Measurements from ENCODE around the gene CNN3. TPM values are rescaled to one million over a fixed set of nuclear protein-coding genes. Genes with fewer than 3 reads are reported as not detected.

The CNN3 gene
- total and polyA plus RNA-seq, 2 donors (not counting 3 experiments of a cell fraction or from before 2014, with no cell fraction given), result 174 to 392 TPM

GRCh38 chr1:94884507-94884906 lies 42.4 kb downstream of the CNN3 start:
- Histone ChIP-seq H3K4me2 (ENCODE audit: insufficient read depth, low read length) (no peak overlapping the region), H3K9me1 (replicated peaks; ENCODE audit: control insufficient read depth, extremely low read depth, insufficient read depth, low read length) (no peaks in the 10 kb centered on the region), H4K20me1 (replicated peaks; ENCODE audit: control insufficient read depth, extremely low read depth, insufficient read depth, low read length) (no peaks in the 10 kb centered on the region), H3K79me2 (ENCODE audit: control insufficient read depth, insufficient read depth, low read length) (no peaks in the 10 kb centered on the region), H3K27me3 (ENCODE audit: control insufficient read depth in 2 of 2, insufficient read depth in 2 of 2, low read length in 2 of 2) (no peaks in the 10 kb centered on the region), H3K9ac (replicated peaks; ENCODE audit: extremely low read depth, insufficient read depth, low read length) (no peak overlapping the region), H3K4me3 (replicated peaks in 1 of 3; ENCODE audit: insufficient read depth in 1 of 3, low read depth in 1 of 3, low read length in 3 of 3) (no peak overlapping the region), H3K36me3 (ENCODE audit: control insufficient read depth in 2 of 2, extremely low read depth in 1 of 2, insufficient read depth in 2 of 2, low read length in 2 of 2) (no peaks in the 10 kb centered on the region), H2AFZ (ENCODE audit: low read depth, low read length) (peak overlapping the region; percentile 69), H3K9me3 (replicated peaks; ENCODE audit: control insufficient read depth, insufficient read depth, low read length) (no peaks in the 10 kb centered on the region), H3K4me1 (ENCODE audit: control insufficient read depth, extremely low read depth, insufficient read depth, low read length) (peaks cover 3% of the 10 kb centered on the region), H3K27ac (ENCODE audit: insufficient read depth, low read depth, low read length) (no peak overlapping the region)
- POLR2A ChIA-PET, result no interaction called here
- CTCF ChIA-PET, result interaction anchor here (3.6 to 6.9 kb wide), 2 partner anchors 30 to 157 kb away, joined by 26 to 38 read pairs; no protein-coding TSS in a partner anchor
- no peak for DNase-seq (ENCODE audit: low read depth, low spot score)
- FAIRE-seq, result no peak
- TF ChIP-seq GATA2 (IDR thresholded peaks at IDR 0.05; ENCODE audit: insufficient read depth, insufficient read length, low read depth, low read length) (no peak), JUN (IDR thresholded peaks at IDR 0.05; ENCODE audit: borderline replicate concordance, insufficient read depth, insufficient read length, low read depth) (no peak), CTCF (IDR thresholded peaks at IDR 0.05; ENCODE audit: extremely low read depth in 1 of 2, insufficient read depth in 1 of 2, low read depth in 1 of 2, low read length in 2 of 2) (no peak), POLR2A (IDR thresholded peaks at IDR 0.05; ENCODE audit: low read depth, low read length) (no peak), POLR2AphosphoS5 (IDR thresholded peaks at IDR 0.05; ENCODE audit: insufficient read depth, low read depth, low read length) (no peak), EZH2 (IDR thresholded peaks at IDR 0.05; ENCODE audit: borderline replicate concordance, low read depth, low read length, severe bottlenecking) (no peak), MYC (IDR thresholded peaks at IDR 0.05; ENCODE audit: low read depth, low read length) (no peak), MAX (IDR thresholded peaks at IDR 0.05; ENCODE audit: insufficient read depth, insufficient read length) (no peak), FOS (IDR thresholded peaks at IDR 0.05; ENCODE audit: borderline replicate concordance, insufficient read depth, low read length) (no peak)
- no TSS peak for BruUV-seq (replicated peaks)
- intact Hi-C loops (cut with micrococcal nuclease) (no loop called here), dilution Hi-C loops (cut with MboI; ENCODE audit: extremely low pct_ligation_motif_present, low sequenced_read_pairs) (no loop called here)

All from endothelial cell of umbilical vein (primary cell).